ENCODE results near the gene SCIMP. TPM values are rescaled to one million over a fixed set of nuclear protein-coding genes. Genes with fewer than 3 reads are reported as not detected.

SCIMP gene
- polyA plus RNA-seq, 3 donors, result 88.7 to 164 (median 98.4) TPM

GRCh38 chr17:5282642-5283217 lies 48.1 kb upstream of the SCIMP start:
- no peaks in the 10 kb centered on the region for H3K27me3 ChIP-seq (ENCODE audit: control insufficient read depth in 2 of 2, insufficient read depth in 2 of 2, low read length in 2 of 2)
- no peak for TF ChIP-seq CTCF (IDR thresholded peaks at IDR 0.05)
- intact Hi-C loops (cut with micrococcal nuclease), result loop anchor here in 1 of 2 donors (5.0 kb wide), 1 partner anchor 170 kb away; the partner anchor contains the start of gene ZNF232
- peaks cover 24 to 30% of the 10 kb centered on the region in 2 donors for H3K4me1 ChIP-seq (ENCODE audit: control insufficient read depth in 1 of 2, insufficient read depth in 2 of 2, low read length in 2 of 2)
- H2AFZ ChIP-seq (ENCODE audit: insufficient read depth, low read depth, low read length, poor library complexity, severe bottlenecking), result peak overlapping the region; percentile 15
- H3K9me3 ChIP-seq (replicated peaks in 1 of 2; ENCODE audit: control insufficient read depth in 1 of 2, insufficient read depth in 1 of 2, low read length in 2 of 2), result no peaks in the 10 kb centered on the region
- Mint-ChIP-seq H3K36me3 (peaks cover 4 to 6% of the 10 kb centered on the region in 2 donors), H3K9me3 (no peaks in the 10 kb centered on the region), H3K27me3 (ENCODE audit: low read depth in 3 of 3) (no peaks in the 10 kb centered on the region), H3K4me3 (peak overlapping the region; percentile 86 to 89), H3K27ac (peak overlapping the region; percentile 75 to 95 (median 88)), H3K4me1 (peaks cover 32% of the 10 kb centered on the region)
- H3K4me3 ChIP-seq (replicated peaks in 1 of 3; ENCODE audit: low read depth in 2 of 3, low read length in 3 of 3), result peak overlapping the region; percentile 44 to 85 (median 75)
- peaks cover 52% of the 10 kb centered on the region for H3K79me2 ChIP-seq (ENCODE audit: insufficient read depth, low read length)
- H3K36me3 ChIP-seq (replicated peaks in 1 of 2; ENCODE audit: control insufficient read depth in 1 of 2, insufficient read depth in 2 of 2, low read length in 2 of 2), result no peaks in the 10 kb centered on the region
- H3K4me2 ChIP-seq (replicated peaks; ENCODE audit: extremely low read depth, low read length, poor library complexity, severe bottlenecking), result peak overlapping the region; percentile 79
- peaks cover 51% of the 10 kb centered on the region for H4K20me1 ChIP-seq (ENCODE audit: insufficient read depth, low read length)
- DNase-seq, result peak in 1 of 3 donors; percentile 27
- peak overlapping the region in 1 of 2 donors; percentile 52 for H3K27ac ChIP-seq (ENCODE audit: low read depth in 1 of 2, low read length in 2 of 2)
- 1% methylated on average over 23 of the region's 34 CpGs for WGBS (ENCODE audit: insufficient coverage)
- peak overlapping the region; percentile 80 for H3K9ac ChIP-seq (ENCODE audit: insufficient read depth, low read length, poor library complexity, severe bottlenecking)

GRCh38 chr17:5281814-5282641 lies 47.4 kb upstream of the SCIMP start, which contains the start of gene RABEP1:
Gene RABEP1 (plus strand): TSS chr17:5282284. CDS start chr17:5282487, 203 bp downstream.
- Mint-ChIP-seq H3K36me3 (peaks cover 4 to 6% of the 10 kb centered on the region in 2 donors), H3K9me3 (no peaks in the 10 kb centered on the region), H3K4me3 (peak within 1 kb of the TSS; percentile 86 to 89), H3K4me1 (peaks cover 32% of the 10 kb centered on the region), H3K27me3 (ENCODE audit: low read depth in 3 of 3) (peaks cover 0 to 1% (median 0%) of the 10 kb centered on the region in 3 donors), H3K27ac (peak within 1 kb of the TSS; percentile 75 to 95 (median 88))
- Histone ChIP-seq H4K20me1 (ENCODE audit: insufficient read depth, low read length) (peaks cover 44% of the 10 kb centered on the region), H3K27me3 (ENCODE audit: control insufficient read depth in 2 of 2, insufficient read depth in 2 of 2, low read length in 2 of 2) (no peaks in the 10 kb centered on the region), H3K9ac (ENCODE audit: insufficient read depth, low read length, poor library complexity, severe bottlenecking) (peak within 1 kb of the TSS; percentile 80), H2AFZ (ENCODE audit: insufficient read depth, low read depth, low read length, poor library complexity, severe bottlenecking) (peak within 1 kb of the TSS; percentile 75), H3K4me3 (replicated peaks in 1 of 3; ENCODE audit: low read depth in 2 of 3, low read length in 3 of 3) (peak within 1 kb of the TSS; percentile 62 to 85 (median 75)), H3K9me3 (replicated peaks in 1 of 2; ENCODE audit: control insufficient read depth in 1 of 2, insufficient read depth in 1 of 2, low read length in 2 of 2) (no peaks in the 10 kb centered on the region), H3K36me3 (replicated peaks in 1 of 2; ENCODE audit: control insufficient read depth in 1 of 2, insufficient read depth in 2 of 2, low read length in 2 of 2) (no peaks in the 10 kb centered on the region), H3K4me1 (ENCODE audit: control insufficient read depth in 1 of 2, insufficient read depth in 2 of 2, low read length in 2 of 2) (peaks cover 24 to 30% of the 10 kb centered on the region in 2 donors), H3K4me2 (replicated peaks; ENCODE audit: extremely low read depth, low read length, poor library complexity, severe bottlenecking) (peak within 1 kb of the TSS; percentile 79), H3K79me2 (ENCODE audit: insufficient read depth, low read length) (peaks cover 45% of the 10 kb centered on the region), H3K27ac (ENCODE audit: low read depth in 1 of 2, low read length in 2 of 2) (peak within 1 kb of the TSS in 1 of 2 donors; percentile 68)
- no peak for TF ChIP-seq CTCF (IDR thresholded peaks at IDR 0.05)
- intact Hi-C loops (cut with micrococcal nuclease), result loop anchor here in 1 of 2 donors (5.0 kb wide), 1 partner anchor 170 kb away; the partner anchor contains the start of gene ZNF232
- peak; percentile 88 to 90 (median 89) for DNase-seq
- WGBS (ENCODE audit: insufficient coverage), result under 1% methylated on average over 89 of the region's 98 CpGs
